IMR-90 (cell line): ENCODE measurements around the gene LRRN2. TPM values are rescaled to one million over a fixed set of nuclear protein-coding genes. Genes with fewer than 3 reads are reported as not detected.

ENCODE experiments used
- ATAC-seq: fragments of 200-7000 bp; cut with Tn5 transposase; 2 replicates; pipeline ENCODE4 v1.9.1; 2020; ENCODE audit warnings: low read depth, mild to moderate bottlenecking, moderate library complexity
- BruUV-seq: library from RNA; stranded (reverse); fragments of 400-500 nt; replicated peaks from 2 replicates; lab custom pipeline; 2021; lab: Mats Ljungman, UMichigan
- CTCF ChIA-PET: fragments of 300-600 bp; formaldehyde crosslinking; extraction: SDS; loops from one replicate; lab custom pipeline; 2021; ENCODE audit warnings: antibody characterized with exemption; lab: Yijun Ruan, JAX
- POLR2A ChIA-PET: fragments of 300-600 bp; sonication (Branson Sonifier 250); formaldehyde crosslinking; loops from one replicate; lab custom pipeline; 2022; ENCODE audit warnings: antibody characterized with exemption; ENCODE audit not compliant: unreplicated experiment; lab: Charles Lee
- DNase-seq: peaks from one replicate; pipeline ENCODE4 v3.0.0; 2013
- H2AFZ ChIP-seq: replicated peaks from 2 replicates; pipeline ENCODE3; 2013; ENCODE audit warnings: low read length, mild to moderate bottlenecking; ENCODE audit not compliant: poor library complexity
- H2AK5ac ChIP-seq: 2 replicates; pipeline ENCODE4 v1.6.1; 2013; ENCODE audit warnings: low read depth, low read length, inconsistent platforms
- H2AK9ac ChIP-seq: replicated peaks from 2 replicates; pipeline ENCODE3; 2013; ENCODE audit warnings: mild to moderate bottlenecking, low read depth, low read length, moderate library complexity; ENCODE audit not compliant: poor library complexity
- H2BK120ac ChIP-seq: 2 replicates; pipeline ENCODE4 v1.6.1; 2013; ENCODE audit warnings: low read depth, low read length, inconsistent platforms
- H2BK15ac ChIP-seq: 3 replicates; pipeline ENCODE4 v1.6.1; 2013; ENCODE audit warnings: low read depth, low read length, inconsistent platforms
- H2BK20ac ChIP-seq: 2 replicates; pipeline ENCODE4 v1.6.1; 2013; ENCODE audit warnings: low read depth, mild to moderate bottlenecking, inconsistent platforms, low read length, moderate library complexity
- H2BK5ac ChIP-seq: 2 replicates; pipeline ENCODE4 v1.6.1; 2013; ENCODE audit warnings: mild to moderate bottlenecking, low read depth, low read length, inconsistent platforms; ENCODE audit not compliant: poor library complexity, severe bottlenecking
- H3K14ac ChIP-seq: replicated peaks from 2 replicates; pipeline ENCODE4 v1.6.1; 2013; ENCODE audit warnings: low read depth, low read length, inconsistent platforms
- H3K18ac ChIP-seq: 2 replicates; pipeline ENCODE4 v1.6.1; 2013; ENCODE audit warnings: low read depth, low read length, control low read depth
- H3K23ac ChIP-seq: 2 replicates; pipeline ENCODE4 v1.6.1; 2013; ENCODE audit warnings: low read depth, low read length, inconsistent platforms
- H3K27ac ChIP-seq: 2 replicates; pipeline ENCODE4 v1.5.1; 2013; ENCODE audit warnings: mild to moderate bottlenecking, control low read depth, low read length; ENCODE audit not compliant: insufficient read depth
- H3K27me3 ChIP-seq: 2 replicates; pipeline ENCODE4 v1.6.1; 2013; ENCODE audit warnings: low read length; ENCODE audit not compliant: control insufficient read depth, insufficient read depth
- H3K36me3 ChIP-seq: 2 replicates; pipeline ENCODE4 v1.6.1; 2013; ENCODE audit warnings: low read length, mixed read lengths; ENCODE audit not compliant: control insufficient read depth, insufficient read depth
- H3K4ac ChIP-seq: 2 replicates; pipeline ENCODE4 v1.6.1; 2013; ENCODE audit warnings: low read depth, low read length, inconsistent platforms
- H3K4me1 ChIP-seq: 2 replicates; pipeline ENCODE4 v1.6.1; 2013; ENCODE audit warnings: low read length, mixed read lengths; ENCODE audit not compliant: control insufficient read depth, insufficient read depth
- H3K4me2 ChIP-seq: 2 replicates; pipeline ENCODE4 v1.6.1; 2013; ENCODE audit warnings: low read depth, mild to moderate bottlenecking, control low read depth, low read length, moderate library complexity
- H3K4me3 ChIP-seq: 2 replicates; pipeline ENCODE4 v1.5.1; 2013; ENCODE audit warnings: low read depth, mild to moderate bottlenecking, control low read depth, low read length, moderate library complexity; ENCODE audit not compliant: insufficient read depth
- H3K56ac ChIP-seq: 2 replicates; pipeline ENCODE4 v1.6.1; 2013; ENCODE audit warnings: low read length, inconsistent platforms; ENCODE audit not compliant: insufficient read depth; ENCODE audit errors: extremely low read depth
- H3K79me1 ChIP-seq, 2 experiments: 2 replicates each; pipeline ENCODE4 v1.6.1; 2013; ENCODE audit warnings: low read length in 2 of 2, inconsistent platforms in 1 of 2, low read depth in 1 of 2
- H3K9ac ChIP-seq: 2 replicates; pipeline ENCODE4 v1.6.1; 2013; ENCODE audit warnings: low read depth, low read length, control low read depth
- H3K9me1 ChIP-seq: 2 replicates; pipeline ENCODE4 v1.6.1; 2013; ENCODE audit warnings: low read length, inconsistent platforms; ENCODE audit not compliant: insufficient read depth
- H3K9me3 ChIP-seq: 2 replicates; pipeline ENCODE4 v1.6.1; 2013; ENCODE audit warnings: low read length; ENCODE audit not compliant: control insufficient read depth, insufficient read depth
- H4K20me1 ChIP-seq: 2 replicates; pipeline ENCODE4 v1.6.1; 2013; ENCODE audit warnings: low read length, inconsistent platforms; ENCODE audit not compliant: insufficient read depth
- H4K5ac ChIP-seq: 2 replicates; pipeline ENCODE4 v1.6.1; 2013; ENCODE audit warnings: mild to moderate bottlenecking, low read depth, low read length, control low read depth
- H4K8ac ChIP-seq, 2 experiments: 2 replicates each; pipeline ENCODE4 v1.6.1; 2013; ENCODE audit warnings: low read depth in 2 of 2, low read length in 2 of 2, control low read depth in 1 of 2, inconsistent platforms in 1 of 2
- H4K91ac ChIP-seq: 2 replicates; pipeline ENCODE4 v1.6.1; 2013; ENCODE audit warnings: low read depth, low read length, inconsistent platforms; ENCODE audit not compliant: insufficient read depth
- MAZ ChIP-seq: IDR thresholded peaks from 2 replicates; pipeline ENCODE4 v1.6.1; 2012; ENCODE audit warnings: low read depth, mild to moderate bottlenecking, low read length, improper control_type of control experiment, moderate library complexity, borderline replicate concordance
- POLR2A ChIP-seq: IDR thresholded peaks from 2 replicates; pipeline ENCODE4 v1.6.1; 2012; ENCODE audit warnings: mild to moderate bottlenecking, low read depth, low read length
- RCOR1 ChIP-seq: IDR thresholded peaks from 2 replicates; pipeline ENCODE4 v1.6.1; 2012; ENCODE audit warnings: mild to moderate bottlenecking, low read length, improper control_type of control experiment; ENCODE audit not compliant: insufficient replicate concordance
- RFX5 ChIP-seq: IDR thresholded peaks from 2 replicates; pipeline ENCODE4 v1.8.0; 2012; ENCODE audit warnings: low read depth, mild to moderate bottlenecking, low read length, moderate library complexity
- WGBS, 2 experiments: methylation state at CpG; one replicate each; pipeline versions ENCODE4 v1.1.5 to v1.1.7; 2013; ENCODE audit warnings: missing lambda C conversion rate in 2 of 2; ENCODE audit not compliant: insufficient read length in 1 of 2; ENCODE audit errors: extremely low coverage in 2 of 2; 5-methylcytosine and 5-hydroxymethylcytosine counted together
- dilution Hi-C: fragments of 300-500 bp; cut with HindIII; formaldehyde crosslinking; loops from one replicate; pipeline ENCODE4 v1.14.3; 2018; ENCODE audit warnings: low sequenced_read_pairs; ENCODE audit not compliant: unreplicated experiment
- in situ Hi-C: fragments of 300-500 bp; cut with MboI; formaldehyde crosslinking; loops from 3 replicates; pipeline ENCODE4 v1.14.3; 2019; ENCODE audit warnings: low sequenced_read_pairs, inconsistent platforms, mixed read lengths
- intact Hi-C: fragments of 100-400 bp; cut with micrococcal nuclease; formaldehyde crosslinking; loops from 2 replicates; pipeline ENCODE4 v1.10.0; 2022
- polyA plus RNA-seq, 3 experiments: library from polyadenylated mRNA; depleted of rRNA; stranded (reverse); fragments of >200 nt; gene quantifications; 2 replicates each; pipeline ENCODE4 v1.2.3, GENCODE V29; 2012; ENCODE audit warnings: low replicate concordance in 1 of 3
- total RNA-seq: library from RNA; depleted of rRNA; stranded (reverse); fragments of >200 nt; gene quantifications from 2 replicates; pipeline ENCODE4 v1.2.3, GENCODE V29; 2012
- TF ChIP-seq, protein P1 (sequence below): conservative IDR thresholded peaks from 2 replicates; pipeline ENCODE4 v1.5.1; 2012; ENCODE audit warnings: mild to moderate bottlenecking, low read depth, low read length, improper control_type of control experiment

LRRN2 gene
- total and polyA plus RNA-seq, 2 of the 4 experiments (the other 2 are of a cell fraction) = not detected

DNA sequence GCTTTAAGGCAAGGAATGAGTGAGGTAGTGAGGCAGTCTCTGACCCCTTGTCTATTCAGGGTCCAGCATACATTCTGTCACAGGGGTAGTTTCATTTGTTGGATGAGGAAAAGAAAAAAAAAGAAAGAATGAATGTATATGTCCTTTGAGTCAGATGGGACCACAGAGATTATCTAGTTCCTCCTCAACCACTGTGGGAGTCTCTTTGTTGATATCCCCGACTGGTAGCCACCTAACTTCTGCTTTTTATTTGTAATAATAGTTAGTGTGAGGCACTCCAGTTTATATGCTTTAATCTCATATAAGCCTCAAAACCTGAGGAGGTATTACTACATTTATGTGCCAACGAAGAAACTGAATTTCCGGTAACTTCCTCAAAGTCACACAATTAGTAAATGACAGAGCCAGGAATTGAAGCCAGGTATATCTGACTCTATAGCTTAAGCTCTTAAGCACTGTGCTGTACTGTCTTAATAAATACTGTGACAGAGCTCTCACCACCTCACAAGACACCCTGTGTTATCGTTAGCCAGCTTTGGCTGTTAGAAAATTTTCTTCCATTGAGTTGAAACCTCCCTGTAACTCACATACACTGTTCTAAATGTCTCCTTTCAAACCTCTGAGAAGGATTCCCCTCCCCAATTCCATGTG lies 87.1 kb downstream of the LRRN2 start:
- H2BK120ac ChIP-seq = no peak overlapping the region
- no peaks in the 10 kb centered on the region for H3K9me3 ChIP-seq
- no peak overlapping the region for H2BK20ac ChIP-seq
- BruUV-seq = no TSS peak
- dilution Hi-C loops = no loop called here
- no peak overlapping the region for H2AK9ac ChIP-seq
- no peak overlapping the region for H3K4ac ChIP-seq
- in situ Hi-C loops = no loop called here
- peaks cover 36% of the 10 kb centered on the region for H3K27me3 ChIP-seq
- no peak overlapping the region for H3K27ac ChIP-seq
- CTCF ChIA-PET = interaction anchor here (0.6 kb wide), 1 partner anchor 236 kb away, joined by 7 read pairs; no protein-coding TSS in a partner anchor
- H4K8ac ChIP-seq = no peak overlapping the region
- no peak overlapping the region for H4K5ac ChIP-seq
- no peaks in the 10 kb centered on the region for H3K79me1 ChIP-seq
- no peak overlapping the region for H3K4me3 ChIP-seq
- no peak overlapping the region for H3K56ac ChIP-seq
- H4K91ac ChIP-seq = no peak overlapping the region
- no peak for ATAC-seq
- H4K20me1 ChIP-seq = no peaks in the 10 kb centered on the region
- H3K4me2 ChIP-seq = no peak overlapping the region
- H2AFZ ChIP-seq = no peak overlapping the region
- H3K4me1 ChIP-seq = no peaks in the 10 kb centered on the region
- H2AK5ac ChIP-seq = no peak overlapping the region
- intact Hi-C loops = no loop called here
- WGBS, 2 experiments = no CpG with 5 or more reads among the region's 4 CpGs
- H2BK5ac ChIP-seq = no peak overlapping the region
- no peak overlapping the region for H2BK15ac ChIP-seq
- no peak for DNase-seq
- H3K36me3 ChIP-seq = no peaks in the 10 kb centered on the region
- H3K23ac ChIP-seq = no peak overlapping the region
- POLR2A ChIA-PET = no interaction called here
- no peaks in the 10 kb centered on the region for H3K9me1 ChIP-seq
- no peak overlapping the region for H3K9ac ChIP-seq
- H3K18ac ChIP-seq = no peak overlapping the region
- no peak overlapping the region for H3K14ac ChIP-seq
- TF ChIP-seq MAZ = no peak
- no peak for TF ChIP-seq RFX5
- TF ChIP-seq, protein P1, sequence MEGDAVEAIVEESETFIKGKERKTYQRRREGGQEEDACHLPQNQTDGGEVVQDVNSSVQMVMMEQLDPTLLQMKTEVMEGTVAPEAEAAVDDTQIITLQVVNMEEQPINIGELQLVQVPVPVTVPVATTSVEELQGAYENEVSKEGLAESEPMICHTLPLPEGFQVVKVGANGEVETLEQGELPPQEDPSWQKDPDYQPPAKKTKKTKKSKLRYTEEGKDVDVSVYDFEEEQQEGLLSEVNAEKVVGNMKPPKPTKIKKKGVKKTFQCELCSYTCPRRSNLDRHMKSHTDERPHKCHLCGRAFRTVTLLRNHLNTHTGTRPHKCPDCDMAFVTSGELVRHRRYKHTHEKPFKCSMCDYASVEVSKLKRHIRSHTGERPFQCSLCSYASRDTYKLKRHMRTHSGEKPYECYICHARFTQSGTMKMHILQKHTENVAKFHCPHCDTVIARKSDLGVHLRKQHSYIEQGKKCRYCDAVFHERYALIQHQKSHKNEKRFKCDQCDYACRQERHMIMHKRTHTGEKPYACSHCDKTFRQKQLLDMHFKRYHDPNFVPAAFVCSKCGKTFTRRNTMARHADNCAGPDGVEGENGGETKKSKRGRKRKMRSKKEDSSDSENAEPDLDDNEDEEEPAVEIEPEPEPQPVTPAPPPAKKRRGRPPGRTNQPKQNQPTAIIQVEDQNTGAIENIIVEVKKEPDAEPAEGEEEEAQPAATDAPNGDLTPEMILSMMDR = no peak
- no peak for TF ChIP-seq RCOR1
- no peak for TF ChIP-seq POLR2A
